Glomerular endothelial cell (primary cell): ENCODE data around the gene SCUBE1. TPM values are rescaled to one million over a fixed set of nuclear protein-coding genes. Genes with fewer than 3 reads are reported as not detected.

Experiments used
- DNase-seq: peaks from one replicate; pipeline ENCODE4 v3.0.0-alpha.2; 2011; ENCODE audit warnings: low read depth, low spot score; ENCODE audit errors: extremely low read depth
- total RNA-seq: library from RNA; depleted of rRNA; stranded (reverse); fragments of >200 nt; gene quantifications from 2 replicates; pipeline ENCODE4 v1.2.3, GENCODE V29; 2015

SCUBE1 gene
- total RNA-seq, 1 donor from 2014 or later: 69.1 TPM

- no peak for DNase-seq
Measured at GRCh38 chr22:43267332-43267980, 75.7 kb downstream of the SCUBE1 start.

- DNase-seq: no peak
Measured at GRCh38 chr22:43266076-43266475, 77.1 kb downstream of the SCUBE1 start.

GRCh38 chr22:43263645-43264514, 79.3 kb downstream of the SCUBE1 start:
- peak; percentile 95 for DNase-seq

- DNase-seq: no peak
Measured at GRCh38 chr22:43262990-43263644, 80.1 kb downstream of the SCUBE1 start.

GRCh38 chr22:43260331-43261231, 82.6 kb downstream of the SCUBE1 start:
- DNase-seq: no peak

- no peak for DNase-seq
Measured at GRCh38 chr22:43257961-43258360, 85.2 kb downstream of the SCUBE1 start.

- no peak for DNase-seq
Measured at GRCh38 chr22:43257549-43257948, 85.6 kb downstream of the SCUBE1 start.

DNA sequence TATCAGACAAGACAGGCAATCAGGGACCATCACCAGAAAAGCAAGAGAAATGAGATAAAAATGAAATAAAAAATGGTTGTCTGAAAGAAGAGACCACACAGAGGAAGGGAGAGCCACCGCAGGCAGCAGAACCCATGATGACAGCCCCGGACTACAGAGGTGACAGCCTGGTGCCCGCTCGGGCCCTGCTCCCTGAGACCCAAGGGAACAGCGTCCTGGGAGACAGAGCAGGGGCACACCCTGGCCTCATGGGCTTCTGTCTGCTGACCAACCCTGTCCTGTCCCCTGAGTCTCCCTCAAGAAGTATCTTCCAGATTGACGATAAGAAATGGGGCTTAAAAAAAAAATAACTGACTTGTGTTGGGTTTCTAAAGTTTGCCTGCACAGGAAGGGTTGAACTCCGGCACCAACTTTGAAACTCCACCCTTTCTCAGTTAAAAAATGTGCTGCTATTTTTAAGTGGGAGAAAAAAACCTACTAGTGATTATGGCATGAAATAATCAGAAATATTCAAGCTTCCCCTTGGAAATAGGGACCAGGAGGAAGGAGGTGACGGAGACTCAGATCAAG, 86.1 kb downstream of the SCUBE1 start:
- no peak for DNase-seq

GRCh38 chr22:43256569-43256968, 86.6 kb downstream of the SCUBE1 start:
- no peak for DNase-seq

DNA sequence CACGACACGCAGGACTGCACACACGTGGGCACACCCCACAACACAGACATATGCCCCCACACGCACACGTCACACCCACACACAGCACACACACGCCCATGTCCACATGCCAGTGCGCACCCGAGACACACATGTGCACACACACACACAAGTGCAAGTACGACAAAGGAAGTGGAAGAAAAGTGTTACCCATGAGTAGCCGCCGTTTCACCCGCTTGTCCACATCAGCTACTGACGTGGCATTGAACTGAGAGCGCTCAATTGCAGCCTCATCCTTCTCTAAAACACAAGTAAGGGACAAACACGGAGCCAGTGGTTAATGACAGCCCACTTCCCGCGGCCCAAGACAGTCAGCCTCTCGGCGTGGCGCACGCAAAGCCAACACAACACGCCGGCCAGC, 87.9 kb downstream of the SCUBE1 start:
- no peak for DNase-seq

DNA sequence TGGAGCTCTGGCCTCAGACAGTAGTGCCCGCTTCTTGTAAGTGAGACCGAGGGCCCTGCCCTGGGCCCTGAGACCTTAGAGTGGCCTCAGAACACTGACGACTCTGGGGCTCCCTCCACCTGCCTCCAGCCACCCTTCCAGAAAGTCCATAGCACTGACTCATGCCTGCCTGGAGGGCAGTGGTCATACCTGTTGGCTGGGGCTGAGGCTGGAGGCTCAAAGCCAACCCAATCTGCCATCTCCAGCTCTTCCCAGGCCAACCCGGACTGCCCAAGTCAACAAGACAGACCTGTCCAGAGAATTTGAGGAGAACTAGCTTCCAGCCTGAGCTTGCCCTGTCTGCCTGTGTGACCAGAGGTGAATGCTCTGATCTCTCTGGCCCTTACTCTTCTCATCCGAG, 89.3 kb downstream of the SCUBE1 start:
- DNase-seq: no peak

DNA sequence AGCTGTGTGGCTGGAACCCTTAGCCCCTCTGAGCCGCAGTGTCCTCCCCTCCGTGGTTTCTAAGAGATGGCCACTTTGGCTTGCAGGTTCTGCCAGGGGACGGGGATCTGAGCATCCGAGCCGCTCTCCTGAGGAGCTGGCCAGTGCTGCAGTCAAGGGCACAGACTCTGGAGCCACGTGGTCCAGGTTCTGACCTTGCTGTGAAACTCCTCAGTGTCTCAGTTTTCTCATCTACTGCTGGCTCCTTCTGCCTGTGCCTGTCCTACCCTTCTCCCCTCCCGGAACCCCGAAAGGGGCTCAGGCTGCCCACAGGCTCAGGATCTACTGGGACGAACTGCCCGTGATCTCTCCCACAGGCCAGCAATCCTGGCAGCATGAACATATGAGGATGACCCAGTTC, 90.9 kb downstream of the SCUBE1 start:
- DNase-seq: no peak

GRCh38 chr22:43249789-43250471, 93.2 kb downstream of the SCUBE1 start:
- no peak for DNase-seq

GRCh38 chr22:43247546-43248260, 95.5 kb downstream of the SCUBE1 start:
- DNase-seq: no peak

- DNase-seq: no peak
Measured at GRCh38 chr22:43246188-43246587, 97.0 kb downstream of the SCUBE1 start.

GRCh38 chr22:43245717-43246116, 97.5 kb downstream of the SCUBE1 start:
- no peak for DNase-seq

GRCh38 chr22:43244803-43245527, 98.2 kb downstream of the SCUBE1 start:
- no peak for DNase-seq

DNA sequence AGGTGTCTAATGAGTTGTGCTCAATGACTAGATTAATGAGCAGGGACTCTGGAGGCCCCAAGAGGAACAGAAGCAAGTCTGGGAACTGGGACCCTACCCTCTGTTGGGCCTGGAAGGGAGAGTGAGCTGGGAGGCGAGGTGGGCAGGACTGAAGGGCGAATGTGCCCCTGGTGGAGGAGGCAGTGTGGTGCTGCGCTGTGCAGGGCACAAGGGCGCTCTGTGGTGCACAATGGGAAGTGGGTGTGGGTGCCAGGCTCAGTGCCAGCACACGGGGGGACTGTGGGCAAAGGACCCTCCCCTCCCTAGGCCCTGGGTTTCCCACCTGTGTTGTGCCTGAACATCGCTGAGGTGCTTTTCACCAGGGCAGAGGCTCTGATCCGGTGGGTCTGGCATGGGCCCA, 98.8 kb downstream of the SCUBE1 start:
- DNase-seq: no peak
